ENCODE data around the gene GYPB. TPM values are rescaled to one million over a fixed set of nuclear protein-coding genes. Genes with fewer than 3 reads are reported as not detected.
"Not testable (repeated sequence)": the region's sequence is repeated elsewhere in the genome, so short reads cannot be mapped to it uniquely, and the experiment has no call there.

The GYPB gene
- total RNA-seq, 1 donor from 2014 or later = not detected

- DNase-seq (ENCODE audit: low read depth) = no peak
Observed at GRCh38 chr4:144014808-144015207, 4.4 kb downstream of the GYPB start.

GRCh38 chr4:144008602-144009001, 10.6 kb downstream of the GYPB start:
- not testable (repeated sequence) for DNase-seq (ENCODE audit: low read depth)

DNA sequence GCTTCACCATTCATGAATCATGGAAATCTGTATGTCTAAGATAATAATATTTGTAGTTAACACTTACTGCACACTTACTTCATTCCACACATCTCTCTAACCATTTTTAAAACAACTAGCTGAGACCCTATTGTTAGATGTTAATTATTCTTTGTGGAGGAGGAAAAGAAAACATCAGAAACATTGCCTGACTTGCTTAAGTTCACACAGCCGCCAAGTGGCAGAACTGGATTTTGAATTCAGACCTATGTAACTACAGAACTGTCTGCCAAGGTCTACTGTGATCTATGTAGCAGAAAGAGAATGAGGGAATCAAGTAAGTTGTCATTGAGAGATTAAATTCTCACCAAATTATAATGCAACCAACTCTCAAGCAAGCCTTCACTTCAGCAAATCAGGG, 11.2 kb downstream of the GYPB start:
- not testable (repeated sequence) for DNase-seq (ENCODE audit: low read depth)

GRCh38 chr4:144006200-144006803, 12.9 kb downstream of the GYPB start:
- DNase-seq (ENCODE audit: low read depth) = not testable (repeated sequence)

DNA sequence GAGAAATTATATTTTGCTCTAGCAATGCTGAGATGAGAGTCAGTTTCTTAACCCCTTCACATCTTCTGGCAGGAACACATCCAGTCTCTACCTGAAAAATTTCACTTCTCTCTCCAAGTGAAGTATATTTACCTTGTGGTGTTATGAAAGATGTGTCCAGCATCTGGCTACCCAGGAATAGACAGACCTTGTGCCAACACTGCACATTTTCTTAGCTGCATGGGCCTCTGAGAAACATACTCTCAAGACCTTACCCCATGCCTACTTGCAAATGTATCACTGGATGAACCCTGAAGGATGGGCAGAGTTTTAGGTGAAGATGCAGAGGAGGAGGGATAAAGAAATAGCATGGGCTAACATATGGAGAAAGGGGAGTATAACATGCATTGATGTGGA, 13.6 kb downstream of the GYPB start:
- DNase-seq (ENCODE audit: low read depth) = not testable (repeated sequence)

DNA sequence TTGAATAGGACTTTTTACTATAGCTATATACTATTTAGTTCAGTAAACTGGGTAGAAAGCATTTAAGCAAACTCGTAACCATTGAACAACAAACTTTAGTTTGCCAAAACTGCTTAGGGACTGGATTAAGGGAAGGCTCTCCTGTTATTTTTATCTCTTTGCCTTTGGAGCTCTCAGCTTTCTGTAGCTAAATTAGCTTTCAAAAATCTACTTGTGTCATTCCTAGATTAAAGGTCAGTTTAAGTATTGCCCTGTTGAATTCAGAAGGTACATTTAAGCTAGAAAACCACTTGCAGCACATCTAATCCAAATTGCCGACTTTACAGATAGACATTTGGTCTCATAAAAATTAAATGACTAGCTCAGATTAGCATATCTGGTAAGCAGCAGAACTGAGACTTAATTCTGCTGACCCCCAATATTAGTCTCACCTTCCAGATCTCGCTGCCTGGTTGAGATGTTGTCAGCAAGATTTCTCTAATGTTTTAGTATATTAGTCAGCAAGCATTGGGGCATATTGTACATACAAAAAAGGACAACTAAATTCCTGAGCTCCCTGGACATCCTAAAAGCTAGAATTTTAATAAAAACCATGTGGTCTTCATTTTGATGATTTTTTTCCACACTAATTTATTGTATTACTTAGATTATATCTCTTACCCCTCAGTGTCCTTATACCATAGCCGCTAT, 14.2 kb downstream of the GYPB start:
- not testable (repeated sequence) for DNase-seq (ENCODE audit: low read depth)

DNA sequence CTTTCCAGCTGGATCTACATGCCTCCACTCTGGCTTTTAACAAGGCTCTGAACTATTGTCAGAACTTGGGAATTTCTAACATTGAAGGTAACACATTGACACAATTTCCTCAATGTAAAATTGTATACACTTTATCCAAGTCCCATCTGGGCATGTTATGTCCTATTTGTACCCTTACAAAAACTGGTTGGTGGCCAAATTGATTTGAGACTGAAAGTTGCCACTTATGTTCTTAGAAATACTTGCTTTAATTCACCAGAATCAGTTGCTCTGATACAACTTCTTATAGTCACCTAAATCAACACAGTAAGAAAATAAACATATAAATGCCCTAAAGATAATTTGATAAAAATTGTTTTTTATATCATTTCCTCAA, 15.3 kb downstream of the GYPB start:
- DNase-seq (ENCODE audit: low read depth) = not testable (repeated sequence)

- DNase-seq (ENCODE audit: low read depth) = not testable (repeated sequence)
Observed at GRCh38 chr4:144003205-144003889, 15.8 kb downstream of the GYPB start.

GRCh38 chr4:144000331-144000995, 18.7 kb downstream of the GYPB start:
- not testable (repeated sequence) for DNase-seq (ENCODE audit: low read depth)

GRCh38 chr4:143996193-143996592, 23.0 kb downstream of the GYPB start:
- DNase-seq (ENCODE audit: low read depth) = not testable (repeated sequence)

- DNase-seq (ENCODE audit: low read depth) = not testable (repeated sequence)
Observed at GRCh38 chr4:143991761-143992160, 27.4 kb downstream of the GYPB start.

- DNase-seq (ENCODE audit: low read depth) = not testable (repeated sequence)
Observed at GRCh38 chr4:143990717-143991116, 28.5 kb downstream of the GYPB start.

GRCh38 chr4:143986180-143986579, 33.0 kb downstream of the GYPB start:
- DNase-seq (ENCODE audit: low read depth) = no peak

DNA sequence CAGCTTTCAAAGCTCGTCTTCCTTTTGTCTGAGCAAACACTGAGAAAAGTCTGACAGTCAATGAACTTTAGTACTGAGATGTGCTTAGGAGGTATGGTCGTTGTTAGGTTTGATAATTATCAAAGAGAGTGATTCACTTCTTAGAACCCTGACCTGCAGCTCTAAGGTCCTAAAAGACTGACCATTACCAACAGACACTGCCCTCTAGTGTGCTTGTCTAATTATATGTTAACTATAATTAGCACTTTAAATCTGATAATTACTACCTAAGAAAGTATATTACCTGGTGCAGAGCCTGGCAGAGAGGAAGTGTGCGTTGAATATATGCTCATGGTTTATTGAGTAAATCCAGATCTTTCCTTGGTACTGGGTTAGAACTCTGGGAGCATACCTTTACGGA, 38.4 kb downstream of the GYPB start:
- not testable (repeated sequence) for DNase-seq (ENCODE audit: low read depth)

DNA sequence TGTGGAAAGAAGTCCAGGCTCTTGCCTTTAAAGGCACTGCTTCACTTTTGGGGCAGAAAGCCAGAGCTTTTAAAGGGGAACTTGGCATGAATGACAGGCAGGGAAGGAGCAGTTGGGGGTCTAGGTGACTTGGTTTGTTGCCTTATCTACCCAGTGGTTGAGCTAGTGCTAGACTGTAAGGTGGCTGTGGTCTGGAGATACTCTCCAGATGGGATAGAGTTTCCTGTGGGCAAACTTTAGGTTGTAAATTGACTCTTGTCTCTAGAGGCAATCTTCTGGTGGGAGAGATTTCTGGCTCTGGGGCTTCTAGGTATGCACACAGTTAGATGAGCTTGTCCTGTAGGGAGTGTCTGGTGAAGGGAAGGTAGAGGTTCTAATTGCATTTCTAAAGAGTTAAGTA, 43.7 kb downstream of the GYPB start:
- DNase-seq (ENCODE audit: low read depth) = not testable (repeated sequence)

- DNase-seq (ENCODE audit: low read depth) = not testable (repeated sequence)
Observed at GRCh38 chr4:143974021-143974420, 45.2 kb downstream of the GYPB start.

- no peak for DNase-seq (ENCODE audit: low read depth)
Observed at GRCh38 chr4:143961075-143961474, 58.1 kb downstream of the GYPB start.

DNA sequence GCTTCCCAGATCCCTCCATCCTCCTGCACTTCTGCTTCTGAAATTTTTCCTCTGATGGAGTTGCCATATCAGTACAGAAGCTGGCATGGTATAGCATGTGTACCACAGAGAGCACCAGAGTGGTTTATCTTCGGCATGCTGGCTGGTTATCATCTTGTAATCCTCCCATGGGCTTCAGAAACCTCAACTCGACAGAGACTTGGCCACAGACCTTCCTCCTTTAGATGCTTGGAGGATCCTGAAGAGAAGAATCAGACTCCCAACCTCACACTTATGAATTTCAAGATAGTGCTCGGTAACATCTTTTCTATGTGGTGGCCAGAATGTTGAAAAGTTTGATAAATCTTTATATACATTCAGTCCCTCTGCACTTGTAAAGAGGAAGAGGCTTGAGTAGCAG, 63.9 kb downstream of the GYPB start:
- DNase-seq (ENCODE audit: low read depth) = not testable (repeated sequence)

- not testable (repeated sequence) for DNase-seq (ENCODE audit: low read depth)
Observed at GRCh38 chr4:143951458-143951972, 67.7 kb downstream of the GYPB start.

GRCh38 chr4:143950967-143951366, 68.2 kb downstream of the GYPB start:
- not testable (repeated sequence) for DNase-seq (ENCODE audit: low read depth)

DNA sequence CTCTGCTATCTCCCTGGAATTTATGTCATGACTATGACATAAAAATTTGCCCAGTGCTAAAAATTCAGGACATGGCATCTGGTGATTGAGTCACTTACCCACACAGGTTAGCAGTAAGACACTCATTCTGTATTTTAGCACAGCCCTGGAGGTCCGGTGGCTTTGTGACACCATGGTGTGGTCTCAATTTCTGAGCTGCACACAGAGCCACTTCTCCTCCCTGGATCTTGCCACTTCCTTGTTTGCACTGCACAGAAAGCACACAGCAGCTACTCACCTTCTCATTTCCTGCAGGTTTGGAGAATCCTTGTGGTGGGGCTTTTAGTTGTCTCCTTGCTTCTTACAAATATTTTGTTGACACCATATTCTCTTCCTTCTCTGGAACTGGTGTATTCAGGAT, 69.0 kb downstream of the GYPB start:
- DNase-seq (ENCODE audit: low read depth) = not testable (repeated sequence)
